CD8-positive, alpha-beta memory T cell (primary cell): ENCODE results near the gene CCDC88A. TPM values are rescaled to one million over a fixed set of nuclear protein-coding genes. Genes with fewer than 3 reads are reported as not detected.
A peak's percentile ranks its signal among the peaks of the same experiment; 100 is the strongest.
"Not testable (repeated sequence)": the region's sequence is repeated elsewhere in the genome, so short reads cannot be mapped to it uniquely, and the experiment has no call there.

Source experiments
- CTCF ChIA-PET: fragments of 350-600 bp; sonication (Branson Sonifier 250); formaldehyde crosslinking; loops from one replicate; lab custom pipeline; 2021; ENCODE audit warnings: antibody characterized with exemption; lab: Charles Lee
- POLR2A ChIA-PET: fragments of 350-600 bp; sonication (Branson Sonifier 250); formaldehyde crosslinking; loops from one replicate; lab custom pipeline; 2021; ENCODE audit warnings: antibody characterized with exemption; lab: Charles Lee
- DNase-seq, 5 donors: peaks; one replicate each; pipeline versions ENCODE4 v3.0.0 to v3.0.0-alpha.2; 2020 to 2022; ENCODE audit warnings: mixed read lengths in 1 of 5
- H3K27ac ChIP-seq: one replicate; pipeline ENCODE4 v1.7.0; 2013; ENCODE audit warnings: low read depth, mild to moderate bottlenecking, low read length, moderate library complexity
- H3K27me3 ChIP-seq: 2 replicates; pipeline ENCODE4 v1.7.0; 2013; ENCODE audit warnings: low read length, mild to moderate bottlenecking; ENCODE audit not compliant: insufficient read depth, poor library complexity, severe bottlenecking
- H3K36me3 ChIP-seq: 2 replicates; pipeline ENCODE4 v1.7.0; 2013; ENCODE audit warnings: mild to moderate bottlenecking, low read length, moderate library complexity; ENCODE audit not compliant: insufficient read depth
- H3K4me1 ChIP-seq: 2 replicates; pipeline ENCODE4 v1.7.0; 2013; ENCODE audit warnings: mild to moderate bottlenecking, low read length, moderate library complexity; ENCODE audit not compliant: insufficient read depth
- H3K4me3 ChIP-seq: 2 replicates; pipeline ENCODE4 v1.7.0; 2013; ENCODE audit warnings: mild to moderate bottlenecking, low read length
- H3K9me3 ChIP-seq: 2 replicates; pipeline ENCODE4 v1.7.0; 2013; ENCODE audit warnings: mild to moderate bottlenecking, low read length
- H3K27ac Mint-ChIP-seq, 8 donors: one replicate each; pipeline ENCODE4 v1.8.0; 2020 to 2021; ENCODE audit warnings: mixed read lengths in 8 of 8, mild to moderate bottlenecking in 6 of 8, inconsistent platforms in 3 of 8, moderate library complexity in 3 of 8
- H3K27me3 Mint-ChIP-seq, 2 donors: one replicate each; pipeline ENCODE4 v1.8.0; 2020 to 2021; ENCODE audit warnings: mixed read lengths in 2 of 2, mild to moderate bottlenecking in 1 of 2, moderate library complexity in 1 of 2
- H3K36me3 Mint-ChIP-seq, 3 donors: one replicate each; pipeline ENCODE4 v1.8.0; 2020 to 2021; ENCODE audit warnings: mixed read lengths in 3 of 3, inconsistent platforms in 1 of 3, mild to moderate bottlenecking in 1 of 3
- H3K4me1 Mint-ChIP-seq, 3 donors: one replicate each; pipeline ENCODE4 v1.8.0; 2020 to 2021; ENCODE audit warnings: mixed read lengths in 3 of 3, inconsistent platforms in 1 of 3, mild to moderate bottlenecking in 1 of 3
- H3K4me3 Mint-ChIP-seq, 7 donors: one replicate each; pipeline ENCODE4 v1.8.0; 2020 to 2021; ENCODE audit warnings: mixed read lengths in 7 of 7, mild to moderate bottlenecking in 6 of 7, moderate library complexity in 4 of 7, inconsistent platforms in 2 of 7
- H3K9me3 Mint-ChIP-seq, 5 donors: one replicate each; pipeline ENCODE4 v1.8.0; 2020 to 2022; ENCODE audit warnings: mixed read lengths in 5 of 5, mild to moderate bottlenecking in 3 of 5, moderate library complexity in 2 of 5, inconsistent platforms in 1 of 5
- polyA plus RNA-seq: library from polyadenylated mRNA; unstranded; fragments of 300-500 nt; fragmentation: Illumina TruSeq; gene quantifications from one replicate; pipeline ENCODE4 v1.2.3, GENCODE V29; 2021
- total RNA-seq, 2 experiments: library from RNA; stranded (reverse); gene quantifications; one replicate each; pipeline ENCODE4 v1.2.3, GENCODE V29; 2021

The CCDC88A gene
- total and polyA plus RNA-seq, 3 experiments from 2014 or later: 9.5 to 10.7 (median 9.5) TPM

DNA sequence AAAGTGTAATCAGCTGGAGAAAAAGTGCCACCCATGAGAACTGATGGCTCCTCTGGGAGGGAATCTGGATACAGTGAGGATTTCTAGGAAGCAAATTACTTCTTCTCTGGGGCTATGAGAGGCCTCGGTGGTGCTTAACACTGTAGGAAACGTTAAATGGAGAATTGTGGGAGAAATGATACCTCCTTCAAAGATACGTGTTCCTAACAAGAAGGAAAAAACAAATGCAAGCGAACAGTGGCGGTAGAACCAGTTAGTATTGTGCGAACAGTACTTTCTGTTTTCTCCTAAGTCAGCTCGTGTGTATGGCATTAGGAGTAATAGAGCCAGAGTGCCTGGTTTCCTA is 150.0 kb downstream of the CCDC88A start:
- peaks cover 17 to 31% (median 28%) of the 10 kb centered on the region in 3 donors for H3K4me1 Mint-ChIP-seq
- ChIA-PET POLR2A (interaction anchor here (0.6 to 1.3 kb wide), 2 partner anchors 12 to 852 kb away, joined by 6 to 14 read pairs; no protein-coding TSS in a partner anchor), CTCF (interaction anchor here (0.7 to 1.3 kb wide), 2 partner anchors 10 to 42 kb away, joined by 3 read pairs; no protein-coding TSS in a partner anchor)
- DNase-seq: peak in 1 of 5 donors; percentile 18
- peak overlapping the region; percentile 93 to 99 (median 95) for H3K4me3 Mint-ChIP-seq
- peaks cover 0 to 25% (median under 1%) of the 10 kb centered on the region in 3 donors for H3K36me3 Mint-ChIP-seq
- peak overlapping the region; percentile 86 for H3K27ac ChIP-seq
- H3K4me3 ChIP-seq: peak overlapping the region; percentile 84
- peaks cover 4 to 5% of the 10 kb centered on the region in 2 donors for H3K27me3 Mint-ChIP-seq
- H3K27me3 ChIP-seq: no peaks in the 10 kb centered on the region
- H3K36me3 ChIP-seq: no peaks in the 10 kb centered on the region
- H3K4me1 ChIP-seq: peaks cover 17% of the 10 kb centered on the region
- H3K9me3 Mint-ChIP-seq: no peaks in the 10 kb centered on the region
- no peaks in the 10 kb centered on the region for H3K9me3 ChIP-seq
- peak overlapping the region; percentile 95 to 99 (median 97) for H3K27ac Mint-ChIP-seq

DNA sequence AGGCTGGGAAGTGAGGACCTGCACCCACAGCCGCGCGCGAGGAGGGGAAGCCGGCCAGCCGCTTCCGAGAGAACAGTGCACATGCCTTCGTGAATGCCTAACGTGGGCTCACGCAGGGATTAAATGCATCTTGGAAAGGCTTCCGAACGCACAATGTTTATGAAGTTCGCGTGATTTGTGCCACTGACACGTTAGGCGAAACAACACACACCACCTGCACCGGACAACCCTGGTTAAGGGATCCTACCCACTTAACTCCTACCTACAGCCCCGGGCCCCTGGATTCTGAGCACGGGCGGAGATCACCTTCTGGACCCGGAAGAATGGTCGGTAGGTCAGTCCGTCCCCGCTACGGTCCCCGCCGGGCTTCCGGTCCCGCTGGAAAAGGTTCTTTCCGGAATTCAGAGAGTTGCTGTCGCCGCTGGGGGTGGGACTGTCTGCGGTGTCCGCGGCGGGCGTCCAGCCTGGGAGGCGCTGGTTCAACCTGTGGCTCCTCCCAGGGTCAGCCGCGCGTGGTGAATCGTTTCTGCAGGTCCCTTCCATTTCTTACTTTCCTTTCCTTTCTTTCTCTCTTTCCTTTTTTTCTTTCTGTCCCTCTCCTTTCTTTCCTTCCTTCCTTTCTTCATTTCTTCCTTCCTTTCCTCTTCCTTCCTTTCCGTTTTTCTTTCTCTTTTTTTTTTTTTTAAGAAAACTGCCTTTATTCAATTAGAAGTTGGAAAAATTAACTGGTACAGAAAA is 150.6 kb downstream of the CCDC88A start, which contains the start of gene MTIF2:
Gene MTIF2, minus strand, starts transcription at position 325 of the 738 bp plus-strand sequence. CDS start 5,373 bp downstream, outside the sequence.
- Histone ChIP-seq H3K4me1 (peaks cover 17% of the 10 kb centered on the region), H3K36me3 (peaks cover 4% of the 10 kb centered on the region), H3K4me3 (peak within 1 kb of the TSS; percentile 84), H3K9me3 (no peaks in the 10 kb centered on the region), H3K27ac (peak within 1 kb of the TSS; percentile 86), H3K27me3 (no peaks in the 10 kb centered on the region)
- Mint-ChIP-seq H3K4me1 (peaks cover 17 to 31% (median 28%) of the 10 kb centered on the region in 3 donors), H3K36me3 (peaks cover 0 to 31% (median 4%) of the 10 kb centered on the region in 3 donors), H3K9me3 (no peaks in the 10 kb centered on the region), H3K27ac (peak within 1 kb of the TSS; percentile 95 to 99 (median 97)), H3K4me3 (peak within 1 kb of the TSS; percentile 93 to 99 (median 95)), H3K27me3 (peaks cover 4 to 5% of the 10 kb centered on the region in 2 donors)
- ChIA-PET POLR2A (interaction anchor here (0.6 to 1.4 kb wide), 4 partner anchors 12 to 851 kb away, joined by 3 to 14 read pairs (median 7); partner anchors contain the start of genes CLHC1 and RPS27A), CTCF (interaction anchor here (1.3 kb wide), 1 partner anchor 9 kb away, joined by 3 read pairs; no protein-coding TSS in a partner anchor)
- peak; percentile 81 to 89 (median 83) for DNase-seq

DNA sequence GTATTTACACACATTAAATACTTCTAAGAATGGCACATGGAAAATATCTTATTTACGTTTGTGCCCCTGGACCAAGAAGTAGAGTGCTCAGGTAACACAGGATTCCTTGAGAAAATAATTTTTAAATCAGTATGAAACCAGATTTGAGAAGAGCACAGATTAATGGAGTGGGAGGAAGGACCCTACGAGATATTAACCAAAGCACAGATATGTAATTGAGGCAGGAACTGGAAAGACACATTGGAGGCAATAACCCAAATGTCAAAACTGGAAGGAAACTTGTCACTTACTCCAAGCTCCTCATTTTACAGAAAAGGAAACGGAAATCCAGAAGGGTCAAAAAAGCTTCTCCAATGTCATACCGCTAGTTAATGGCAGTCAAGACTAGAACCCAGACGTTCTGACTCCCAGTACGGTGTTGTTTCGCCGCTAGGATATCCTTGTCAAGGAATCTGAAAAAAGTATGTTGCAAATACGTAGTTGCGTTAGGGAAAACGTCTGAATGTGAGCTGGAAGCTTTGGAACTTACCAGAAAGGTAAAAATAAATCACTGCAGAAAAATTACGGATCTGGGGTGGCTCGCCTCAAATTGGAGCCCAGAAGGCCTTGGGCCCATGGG is 151.3 kb downstream of the CCDC88A start:
- H3K4me3 ChIP-seq: peak overlapping the region; percentile 84

DNA sequence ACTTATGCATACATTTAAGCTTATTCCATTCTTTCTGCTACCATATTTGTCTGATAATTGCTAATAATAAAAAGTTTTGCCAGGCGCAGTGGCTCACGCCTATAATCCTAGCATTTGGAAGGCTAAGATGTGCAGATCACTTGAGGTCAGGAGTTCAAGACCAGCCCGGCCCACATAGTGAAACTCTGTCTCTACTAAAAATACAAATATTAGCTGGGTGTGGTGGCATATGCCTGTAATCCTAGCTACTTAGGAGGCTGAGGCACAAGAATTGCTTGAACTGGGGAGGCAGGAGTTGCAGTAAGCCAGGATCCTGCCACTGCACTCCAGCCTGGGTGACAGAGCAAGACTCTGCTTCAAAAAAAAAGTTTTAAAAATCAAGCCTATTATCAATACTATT is 160.1 kb downstream of the CCDC88A start:
- H3K4me3 ChIP-seq, POLR2A ChIA-PET, H3K4me1 Mint-ChIP-seq, H3K27me3 Mint-ChIP-seq, H3K9me3 Mint-ChIP-seq, H3K27me3 ChIP-seq, H3K4me3 Mint-ChIP-seq, H3K27ac ChIP-seq, H3K9me3 ChIP-seq, DNase-seq, H3K4me1 ChIP-seq, H3K27ac Mint-ChIP-seq: not testable (repeated sequence)
- H3K36me3 Mint-ChIP-seq: peaks cover 0 to 65% (median 5%) of the 10 kb centered on the region in 3 donors
- CTCF ChIA-PET: interaction anchor here (0.7 to 0.8 kb wide), 2 partner anchors 10 to 550 kb away, joined by 3 read pairs; no protein-coding TSS in a partner anchor
- peaks cover 14% of the 10 kb centered on the region for H3K36me3 ChIP-seq

More for the DNA sequence above, 151.3 kb downstream of the CCDC88A start:
- Mint-ChIP-seq H3K27me3 (peaks cover 4 to 5% of the 10 kb centered on the region in 2 donors), H3K4me3 (peak overlapping the region; percentile 93 to 99 (median 95)), H3K9me3 (no peaks in the 10 kb centered on the region), H3K4me1 (peaks cover 17 to 31% (median 28%) of the 10 kb centered on the region in 3 donors), H3K27ac (peak overlapping the region; percentile 95 to 99 (median 97)), H3K36me3 (peaks cover 0 to 38% (median 4%) of the 10 kb centered on the region in 3 donors)
- Histone ChIP-seq H3K27me3 (no peaks in the 10 kb centered on the region), H3K4me1 (peaks cover 17% of the 10 kb centered on the region), H3K36me3 (peaks cover 5% of the 10 kb centered on the region), H3K27ac (peak overlapping the region; percentile 86), H3K9me3 (no peaks in the 10 kb centered on the region)
- DNase-seq: no peak
- POLR2A ChIA-PET: interaction anchor here (0.7 to 1.4 kb wide), 3 partner anchors 8 to 251 kb away, joined by 3 to 8 read pairs (median 3); partner anchors contain the start of genes CLHC1 and RPS27A
- CTCF ChIA-PET: no interaction called here

DNA sequence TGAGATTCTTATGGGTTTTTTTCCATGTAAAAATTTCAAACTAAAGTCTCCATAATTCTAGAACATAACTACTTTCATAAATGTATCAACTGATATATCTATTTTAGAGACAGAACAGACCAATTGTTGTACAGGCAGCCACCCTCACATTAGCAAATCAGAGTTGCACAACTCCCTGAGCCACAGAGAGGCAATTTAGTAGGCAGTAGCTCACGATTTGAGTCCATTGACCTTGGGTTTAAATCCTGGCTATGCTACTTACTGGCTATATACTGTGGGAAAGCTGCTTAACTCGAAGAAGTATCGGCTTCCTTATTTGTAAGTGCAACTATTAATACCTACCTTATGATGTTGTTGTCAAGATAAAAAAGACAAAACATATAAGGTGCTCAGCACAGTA is 166.8 kb downstream of the CCDC88A start:
- H3K4me3 Mint-ChIP-seq: no peak overlapping the region
- H3K36me3 ChIP-seq: peaks cover under 1% of the 10 kb centered on the region
- ChIA-PET POLR2A (no interaction called here), CTCF (no interaction called here)
- no peaks in the 10 kb centered on the region for H3K9me3 Mint-ChIP-seq
- no peak overlapping the region for H3K27ac Mint-ChIP-seq
- no peaks in the 10 kb centered on the region for H3K4me1 ChIP-seq
- no peak overlapping the region for H3K4me3 ChIP-seq
- H3K27me3 ChIP-seq: no peaks in the 10 kb centered on the region
- H3K4me1 Mint-ChIP-seq: no peaks in the 10 kb centered on the region
- no peak overlapping the region for H3K27ac ChIP-seq
- DNase-seq: no peak
- no peaks in the 10 kb centered on the region for H3K9me3 ChIP-seq
- no peaks in the 10 kb centered on the region for H3K27me3 Mint-ChIP-seq
- peaks cover 0 to 69% (median 9%) of the 10 kb centered on the region in 3 donors for H3K36me3 Mint-ChIP-seq

DNA sequence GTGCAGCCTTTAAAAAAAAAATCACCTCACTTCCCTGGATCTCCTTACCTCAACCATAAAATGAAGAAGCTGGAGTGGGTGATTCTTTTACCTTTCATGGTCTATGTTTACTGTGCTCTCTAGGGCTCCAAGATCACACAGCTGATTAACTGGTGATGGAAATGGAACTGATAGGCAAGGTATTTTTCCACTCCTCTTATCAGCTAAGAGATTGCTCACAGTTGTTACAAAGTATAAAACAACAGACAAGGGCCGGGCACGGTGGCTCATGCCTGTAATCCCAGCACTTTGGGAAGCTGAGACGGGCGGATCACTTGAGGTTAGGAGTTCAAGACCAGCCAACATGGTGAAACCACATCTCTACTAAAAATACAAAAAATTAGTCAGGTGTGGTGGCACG is 172.6 kb downstream of the CCDC88A start:
- Histone ChIP-seq H3K4me3 (no peak overlapping the region), H3K27me3 (no peaks in the 10 kb centered on the region), H3K9me3 (no peaks in the 10 kb centered on the region), H3K27ac (no peak overlapping the region), H3K4me1 (no peaks in the 10 kb centered on the region), H3K36me3 (peaks cover 12% of the 10 kb centered on the region)
- Mint-ChIP-seq H3K4me3 (no peak overlapping the region), H3K9me3 (no peaks in the 10 kb centered on the region), H3K4me1 (peaks cover 0 to 5% (median 0%) of the 10 kb centered on the region in 3 donors), H3K27me3 (no peaks in the 10 kb centered on the region), H3K27ac (no peak overlapping the region), H3K36me3 (peaks cover 0 to 71% (median 9%) of the 10 kb centered on the region in 3 donors)
- DNase-seq: no peak
- ChIA-PET CTCF (interaction anchor here (0.7 kb wide), 1 partner anchor 24 kb away, joined by 3 read pairs; no protein-coding TSS in a partner anchor), POLR2A (no interaction called here)

DNA sequence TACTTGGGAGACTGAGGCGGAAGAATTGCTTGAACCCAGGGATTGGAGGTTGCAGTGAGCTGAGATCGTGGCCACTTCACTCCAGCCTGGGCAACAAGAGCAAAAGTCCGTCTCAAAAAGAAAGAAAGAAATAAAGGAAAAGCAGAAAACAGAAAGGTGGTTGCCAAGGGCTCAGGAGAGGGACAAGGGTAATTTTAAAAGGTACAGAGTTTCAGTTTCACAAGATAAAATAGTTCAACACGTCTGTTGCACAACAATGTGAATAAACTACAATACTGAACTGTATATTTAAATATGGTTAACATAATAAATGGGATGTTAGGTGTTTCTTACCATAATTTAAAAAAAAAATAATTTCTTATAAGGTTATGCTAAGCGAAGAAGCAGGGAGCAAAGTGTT is 174.2 kb downstream of the CCDC88A start:
- peaks cover 0 to 62% (median 6%) of the 10 kb centered on the region in 3 donors for H3K36me3 Mint-ChIP-seq
- no peak overlapping the region for H3K27ac ChIP-seq
- no peaks in the 10 kb centered on the region for H3K9me3 ChIP-seq
- peaks cover 0 to 5% (median 0%) of the 10 kb centered on the region in 3 donors for H3K4me1 Mint-ChIP-seq
- DNase-seq: no peak
- ChIA-PET POLR2A (interaction anchor here (0.7 kb wide), 1 partner anchor 9 kb away, joined by 3 read pairs; no protein-coding TSS in a partner anchor), CTCF (no interaction called here)
- H3K4me1 ChIP-seq: no peaks in the 10 kb centered on the region
- no peaks in the 10 kb centered on the region for H3K27me3 ChIP-seq
- H3K27ac Mint-ChIP-seq: no peak overlapping the region
- no peaks in the 10 kb centered on the region for H3K27me3 Mint-ChIP-seq
- H3K36me3 ChIP-seq: peaks cover 12% of the 10 kb centered on the region
- no peak overlapping the region for H3K4me3 Mint-ChIP-seq
- no peak overlapping the region for H3K4me3 ChIP-seq
- H3K9me3 Mint-ChIP-seq: no peaks in the 10 kb centered on the region
